Upper lobe of right lung (tissue), 1 donor: ENCODE results near the gene IFNA5. TPM values are rescaled to one million over a fixed set of nuclear protein-coding genes. Genes with fewer than 3 reads are reported as not detected.
A peak's percentile ranks its signal among the peaks of the same experiment; 100 is the strongest.

ENCODE experiments used
- ATAC-seq: fragments of 200-7000 bp; cut with Tn5 transposase; one replicate; pipeline ENCODE4 v1.9.1; 2020; ENCODE audit warnings: mild to moderate bottlenecking, moderate library complexity
- DNase-seq: peaks from one replicate; pipeline ENCODE4 v3.0.0-alpha.2; 2020
- H3K27ac ChIP-seq: fragments of 200-600 bp; one replicate; pipeline ENCODE4 v1.8.0; 2022
- H3K27me3 ChIP-seq: fragments of 200-600 bp; one replicate; pipeline ENCODE4 v1.8.0; 2022; ENCODE audit warnings: mild to moderate bottlenecking
- H3K36me3 ChIP-seq: fragments of 200-600 bp; one replicate; pipeline ENCODE4 v1.8.0; 2022
- H3K4me1 ChIP-seq: fragments of 200-600 bp; one replicate; pipeline ENCODE4 v1.8.0; 2022
- H3K4me3 ChIP-seq: fragments of 200-600 bp; one replicate; pipeline ENCODE4 v1.8.0; 2022; ENCODE audit warnings: mild to moderate bottlenecking
- H3K9me3 ChIP-seq: fragments of 200-600 bp; one replicate; pipeline ENCODE4 v1.8.0; 2022
- CTCF ChIP-seq: fragments of 200-600 bp; IDR thresholded peaks from one replicate; pipeline ENCODE4 v1.8.0; 2022; ENCODE audit warnings: antibody characterized with exemption
- intact Hi-C: fragments of 100-400 bp; cut with DNase I; formaldehyde crosslinking; loops from one replicate; pipeline ENCODE4 v1.11.0; 2022
- total RNA-seq: library from RNA; stranded (reverse); fragmentation: NEBNext Ultra II Directional; extraction: Animal tissue kit (Norgen Biotek cat#: 25700); gene quantifications from one replicate; pipeline ENCODE4 v1.2.1, GENCODE V29; 2021
- donor health status: DM: no; HTN: yes; CAD: no; lungs with severe emphysema.

Gene IFNA5
- total RNA-seq, 1 donor from 2014 or later: not detected

GRCh38 chr9:21287280-21287679, 17.8 kb downstream of the IFNA5 start:
- H3K4me1 ChIP-seq: no peaks in the 10 kb centered on the region
- H3K9me3 ChIP-seq: no peaks in the 10 kb centered on the region
- ATAC-seq (no peak), DNase-seq (no peak)
- intact Hi-C loops: no loop called here
- H3K27ac ChIP-seq: no peak overlapping the region
- H3K36me3 ChIP-seq: no peaks in the 10 kb centered on the region
- no peak for TF ChIP-seq CTCF
- H3K4me3 ChIP-seq: no peak overlapping the region
- H3K27me3 ChIP-seq: no peaks in the 10 kb centered on the region

GRCh38 chr9:21286659-21287058, 18.5 kb downstream of the IFNA5 start:
- no peak for TF ChIP-seq CTCF
- no peak overlapping the region for H3K4me3 ChIP-seq
- peak; percentile 64 for ATAC-seq
- DNase-seq: no peak
- H3K36me3 ChIP-seq: no peaks in the 10 kb centered on the region
- H3K27me3 ChIP-seq: no peaks in the 10 kb centered on the region
- H3K27ac ChIP-seq: no peak overlapping the region
- intact Hi-C loops: no loop called here
- no peaks in the 10 kb centered on the region for H3K9me3 ChIP-seq
- no peaks in the 10 kb centered on the region for H3K4me1 ChIP-seq

- no peaks in the 10 kb centered on the region for H3K27me3 ChIP-seq
- no peaks in the 10 kb centered on the region for H3K4me1 ChIP-seq
- intact Hi-C loops: no loop called here
- ATAC-seq: no peak
- no peak overlapping the region for H3K27ac ChIP-seq
- H3K9me3 ChIP-seq: no peaks in the 10 kb centered on the region
- no peak overlapping the region for H3K4me3 ChIP-seq
- no peak for TF ChIP-seq CTCF
- no peak for DNase-seq
- no peaks in the 10 kb centered on the region for H3K36me3 ChIP-seq
These were observed 19.0 kb downstream of the IFNA5 start for GRCh38 chr9:21286099-21286498.

GRCh38 chr9:21281275-21281674, 23.8 kb downstream of the IFNA5 start:
- H3K9me3 ChIP-seq: no peaks in the 10 kb centered on the region
- intact Hi-C loops: no loop called here
- no peak overlapping the region for H3K4me3 ChIP-seq
- no peak overlapping the region for H3K27ac ChIP-seq
- no peaks in the 10 kb centered on the region for H3K4me1 ChIP-seq
- ATAC-seq (peak; percentile 24), DNase-seq (no peak)
- no peak for TF ChIP-seq CTCF
- peaks cover 9% of the 10 kb centered on the region for H3K27me3 ChIP-seq
- H3K36me3 ChIP-seq: no peaks in the 10 kb centered on the region

- Histone ChIP-seq H3K27ac (no peak overlapping the region), H3K27me3 (no peaks in the 10 kb centered on the region), H3K9me3 (no peaks in the 10 kb centered on the region), H3K36me3 (no peaks in the 10 kb centered on the region), H3K4me3 (no peak overlapping the region), H3K4me1 (no peaks in the 10 kb centered on the region)
- intact Hi-C loops: no loop called here
- no peak for TF ChIP-seq CTCF
- no peak for DNase-seq
- ATAC-seq: no peak
These were observed 36.8 kb downstream of the IFNA5 start for GRCh38 chr9:21268347-21268657.

GRCh38 chr9:21267485-21268346, 37.4 kb downstream of the IFNA5 start:
- ATAC-seq: no peak
- H3K9me3 ChIP-seq: no peaks in the 10 kb centered on the region
- no peak overlapping the region for H3K27ac ChIP-seq

More at GRCh38 chr9:21267485-21268346, 37.4 kb downstream of the IFNA5 start:
- H3K4me3 ChIP-seq: no peak overlapping the region
- no peak for TF ChIP-seq CTCF
- H3K4me1 ChIP-seq: no peaks in the 10 kb centered on the region
- no peaks in the 10 kb centered on the region for H3K36me3 ChIP-seq
- no peaks in the 10 kb centered on the region for H3K27me3 ChIP-seq
- no peak for DNase-seq
- intact Hi-C loops: no loop called here
